ENCODE measurements around the gene ZNF276.

DNA sequence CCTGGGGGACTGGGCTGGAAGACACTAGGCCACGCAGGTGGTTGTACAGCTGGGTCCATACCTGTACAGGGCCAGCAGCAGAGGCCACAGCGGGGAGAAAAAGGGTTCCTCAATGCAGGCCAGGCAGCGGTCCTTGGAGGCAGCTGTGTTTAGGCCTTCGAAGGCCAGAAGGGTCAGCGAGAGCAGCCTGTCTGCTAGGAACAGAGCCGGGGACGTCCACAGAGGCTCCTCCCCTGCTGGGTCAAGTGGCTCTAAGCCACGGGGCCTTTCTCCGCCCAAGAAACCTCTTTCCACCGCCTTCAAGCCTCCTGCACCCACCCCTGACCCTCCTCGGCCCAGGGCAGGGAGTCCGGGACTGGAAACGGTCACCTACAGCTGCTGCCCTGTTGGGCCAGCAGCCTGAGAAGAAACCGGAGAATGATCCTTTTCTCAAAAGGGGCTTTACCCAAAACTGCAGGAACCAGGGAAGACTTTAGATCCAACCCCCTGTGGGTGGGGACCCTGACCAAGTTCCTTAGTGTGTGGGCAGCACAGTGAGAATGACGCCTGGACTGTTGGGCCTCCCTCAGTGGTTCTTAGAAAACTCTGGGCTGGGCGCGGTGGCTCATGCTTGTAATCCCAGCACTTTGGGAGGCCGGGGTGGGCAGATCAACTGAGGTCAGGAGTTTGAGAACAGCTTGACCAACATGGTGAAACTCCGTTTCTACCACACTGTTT lies 11.5 kb upstream of the ZNF276 start:
- no peak for TF ChIP-seq EZH2 (IDR thresholded peaks at IDR 0.05; ENCODE audit: low read length, missing control alignments)
- TF ChIP-seq, protein P1, sequence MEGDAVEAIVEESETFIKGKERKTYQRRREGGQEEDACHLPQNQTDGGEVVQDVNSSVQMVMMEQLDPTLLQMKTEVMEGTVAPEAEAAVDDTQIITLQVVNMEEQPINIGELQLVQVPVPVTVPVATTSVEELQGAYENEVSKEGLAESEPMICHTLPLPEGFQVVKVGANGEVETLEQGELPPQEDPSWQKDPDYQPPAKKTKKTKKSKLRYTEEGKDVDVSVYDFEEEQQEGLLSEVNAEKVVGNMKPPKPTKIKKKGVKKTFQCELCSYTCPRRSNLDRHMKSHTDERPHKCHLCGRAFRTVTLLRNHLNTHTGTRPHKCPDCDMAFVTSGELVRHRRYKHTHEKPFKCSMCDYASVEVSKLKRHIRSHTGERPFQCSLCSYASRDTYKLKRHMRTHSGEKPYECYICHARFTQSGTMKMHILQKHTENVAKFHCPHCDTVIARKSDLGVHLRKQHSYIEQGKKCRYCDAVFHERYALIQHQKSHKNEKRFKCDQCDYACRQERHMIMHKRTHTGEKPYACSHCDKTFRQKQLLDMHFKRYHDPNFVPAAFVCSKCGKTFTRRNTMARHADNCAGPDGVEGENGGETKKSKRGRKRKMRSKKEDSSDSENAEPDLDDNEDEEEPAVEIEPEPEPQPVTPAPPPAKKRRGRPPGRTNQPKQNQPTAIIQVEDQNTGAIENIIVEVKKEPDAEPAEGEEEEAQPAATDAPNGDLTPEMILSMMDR (conservative IDR thresholded peaks at IDR 0.05 in 1 of 2, IDR thresholded peaks at IDR 0.05 in 1 of 2; ENCODE audit: low read depth in 1 of 2, low read length in 2 of 2): no peak
